HG03025 (cell line): Measurements from ENCODE around the gene MMP21.

ENCODE experiments used
- ATAC-seq: cut with Tn5 transposase; IDR thresholded peaks from one replicate; pipeline ENCODE4 v1.9.1; 2021; ENCODE audit warnings: mild to moderate bottlenecking, moderate library complexity; ENCODE audit not compliant: unreplicated experiment, low FRiP score

The MMP21 gene, protein sequence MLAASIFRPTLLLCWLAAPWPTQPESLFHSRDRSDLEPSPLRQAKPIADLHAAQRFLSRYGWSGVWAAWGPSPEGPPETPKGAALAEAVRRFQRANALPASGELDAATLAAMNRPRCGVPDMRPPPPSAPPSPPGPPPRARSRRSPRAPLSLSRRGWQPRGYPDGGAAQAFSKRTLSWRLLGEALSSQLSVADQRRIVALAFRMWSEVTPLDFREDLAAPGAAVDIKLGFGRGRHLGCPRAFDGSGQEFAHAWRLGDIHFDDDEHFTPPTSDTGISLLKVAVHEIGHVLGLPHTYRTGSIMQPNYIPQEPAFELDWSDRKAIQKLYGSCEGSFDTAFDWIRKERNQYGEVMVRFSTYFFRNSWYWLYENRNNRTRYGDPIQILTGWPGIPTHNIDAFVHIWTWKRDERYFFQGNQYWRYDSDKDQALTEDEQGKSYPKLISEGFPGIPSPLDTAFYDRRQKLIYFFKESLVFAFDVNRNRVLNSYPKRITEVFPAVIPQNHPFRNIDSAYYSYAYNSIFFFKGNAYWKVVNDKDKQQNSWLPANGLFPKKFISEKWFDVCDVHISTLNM

DNA sequence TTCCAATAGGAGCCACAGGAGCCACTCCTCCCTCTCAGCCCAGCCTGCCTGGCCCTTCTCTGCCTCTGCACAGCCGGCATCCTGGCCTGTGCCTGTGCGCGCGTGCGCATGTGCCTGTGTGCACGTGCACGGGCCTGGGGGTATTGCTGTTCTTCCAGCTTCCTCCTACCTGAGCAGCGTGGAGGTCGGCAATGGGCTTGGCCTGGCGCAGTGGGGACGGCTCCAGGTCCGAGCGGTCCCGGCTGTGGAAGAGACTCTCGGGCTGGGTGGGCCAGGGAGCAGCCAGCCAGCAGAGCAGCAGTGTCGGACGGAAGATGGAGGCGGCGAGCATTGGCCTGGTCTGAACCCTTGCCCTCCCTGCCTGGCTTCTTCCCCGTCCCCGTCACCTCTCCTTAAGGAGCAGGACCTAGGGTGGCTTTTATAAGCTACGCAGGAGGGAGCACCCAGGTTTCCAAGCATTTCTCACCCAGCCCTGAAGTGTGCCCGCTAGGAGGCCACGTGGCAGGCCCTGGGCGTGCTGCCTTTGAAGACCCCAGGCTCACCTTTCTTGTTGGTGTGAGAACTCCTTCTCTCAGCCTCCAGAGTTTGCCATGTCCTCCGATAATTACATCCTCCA, at the start of gene MMP21:
Gene MMP21, minus strand, starts transcription at position 331 of the 616 bp plus-strand sequence. Its CDS starts 0 bp downstream, at position 331.
- no peak for ATAC-seq

DNA sequence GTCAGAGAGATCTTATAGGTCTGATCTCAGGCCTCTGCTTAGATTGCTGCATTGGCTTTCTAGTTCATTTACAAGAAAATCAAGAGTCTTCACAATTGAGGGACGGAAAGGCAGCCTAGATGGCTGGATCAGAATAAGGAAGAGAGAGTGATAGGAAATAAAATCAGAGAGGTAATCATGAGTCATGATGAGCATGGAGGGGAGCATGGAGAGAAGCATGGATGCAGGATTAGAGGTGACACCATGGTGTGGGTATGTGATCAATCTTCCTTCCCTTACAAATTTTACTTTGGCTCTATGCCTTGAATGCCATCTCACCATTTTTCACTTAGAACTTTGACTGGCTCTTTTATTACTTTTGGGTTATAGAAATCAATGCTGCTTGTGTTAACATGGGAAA, 49.1 kb upstream of the MMP21 start:
- ATAC-seq: no peak

DNA sequence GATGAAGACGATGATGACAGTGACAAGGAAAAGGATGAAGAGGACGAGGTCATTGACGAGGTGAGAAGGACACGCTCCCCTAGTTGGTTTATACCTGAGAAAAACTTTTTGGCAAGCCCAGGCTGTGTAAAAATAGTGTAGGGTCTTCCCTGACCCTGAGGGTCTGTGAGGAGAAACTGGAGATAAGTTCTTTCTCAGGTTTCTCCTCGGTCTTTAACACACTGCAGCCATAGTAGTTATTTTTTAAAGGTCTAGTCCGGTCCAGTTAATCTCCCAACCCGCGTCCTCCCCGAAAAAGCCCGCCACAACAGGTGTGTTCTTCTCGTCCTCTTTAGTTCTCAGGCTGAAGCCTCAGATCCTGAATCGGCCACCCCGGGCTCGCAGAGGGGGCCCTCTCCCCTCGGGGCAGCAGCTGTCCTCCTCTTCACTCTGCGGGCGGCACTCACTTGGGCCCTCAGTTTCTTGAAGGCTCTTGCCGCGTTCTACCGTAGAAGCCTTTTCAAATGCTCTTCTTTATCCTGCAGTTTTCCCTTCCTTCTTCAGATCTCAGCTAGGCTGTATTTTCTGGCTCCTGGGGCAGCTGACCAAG, 48.1 kb upstream of the MMP21 start:
- peak; percentile 9 for ATAC-seq

DNA sequence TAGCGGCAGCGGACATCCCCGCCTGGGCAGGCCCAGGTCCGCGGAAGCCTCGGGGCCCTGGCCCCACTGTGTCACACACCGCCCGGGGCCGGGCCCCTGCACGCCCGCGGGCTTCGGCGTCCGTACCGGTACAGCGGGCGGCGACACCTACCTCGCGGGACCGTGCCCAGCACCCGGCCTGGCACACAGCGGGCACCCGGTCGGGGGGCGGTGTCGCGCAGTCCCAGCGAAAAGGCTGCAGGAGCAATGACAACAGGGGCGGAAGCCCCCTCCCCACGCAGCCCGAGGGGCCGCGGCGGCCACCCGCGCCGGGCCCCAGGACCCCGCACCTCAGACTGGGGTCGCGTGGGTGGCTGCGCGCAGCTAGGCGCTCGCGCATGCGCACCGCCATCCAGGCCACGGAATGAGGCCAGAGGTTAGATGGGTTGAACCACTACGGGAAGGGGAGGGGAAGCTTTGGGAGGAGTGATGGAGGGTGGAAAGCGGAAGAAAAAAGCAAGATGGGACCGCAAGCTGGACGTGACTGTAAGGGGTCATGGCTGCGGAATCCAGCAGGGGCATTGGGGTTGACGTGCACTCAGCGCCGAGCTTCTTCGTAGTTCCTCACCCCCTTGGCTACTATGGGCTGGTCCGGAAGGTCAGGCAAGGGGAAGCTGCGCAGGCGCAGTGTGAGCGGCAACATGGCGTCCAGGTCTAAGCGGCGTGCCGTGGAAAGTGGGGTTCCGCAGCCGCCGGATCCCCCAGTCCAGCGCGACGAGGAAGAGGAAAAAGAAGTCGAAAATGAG, 47.4 kb upstream of the MMP21 start, which contains the start of the genes BCCIP and UROS:
Gene BCCIP, plus strand, starts transcription at position 669 of the 785 bp plus-strand sequence. Its CDS starts 12 bp downstream, at position 681.
Gene UROS, minus strand, starts transcription at position 381 of the 785 bp plus-strand sequence. CDS start 6,759 bp downstream, outside the sequence.
- peak; percentile 75 for ATAC-seq

DNA sequence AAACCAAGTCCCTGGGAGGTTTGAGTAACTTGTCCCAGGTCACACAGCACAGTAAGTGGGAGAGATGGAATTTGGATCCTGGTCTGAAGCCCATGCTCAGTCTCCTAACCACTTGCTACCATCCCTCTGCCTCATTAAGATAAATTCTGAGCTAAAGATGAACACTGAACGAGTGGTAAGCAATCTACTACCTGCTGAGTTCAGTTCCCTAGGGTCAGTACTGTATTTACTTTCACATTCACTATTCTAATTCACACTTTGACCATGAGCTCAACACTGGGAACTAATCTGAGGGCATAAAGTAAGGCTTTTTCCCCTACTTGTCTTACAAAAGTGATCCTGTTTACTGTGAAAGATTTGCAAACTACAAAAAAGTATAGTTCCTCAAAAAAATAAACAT, 45.1 kb upstream of the MMP21 start:
- no peak for ATAC-seq

DNA sequence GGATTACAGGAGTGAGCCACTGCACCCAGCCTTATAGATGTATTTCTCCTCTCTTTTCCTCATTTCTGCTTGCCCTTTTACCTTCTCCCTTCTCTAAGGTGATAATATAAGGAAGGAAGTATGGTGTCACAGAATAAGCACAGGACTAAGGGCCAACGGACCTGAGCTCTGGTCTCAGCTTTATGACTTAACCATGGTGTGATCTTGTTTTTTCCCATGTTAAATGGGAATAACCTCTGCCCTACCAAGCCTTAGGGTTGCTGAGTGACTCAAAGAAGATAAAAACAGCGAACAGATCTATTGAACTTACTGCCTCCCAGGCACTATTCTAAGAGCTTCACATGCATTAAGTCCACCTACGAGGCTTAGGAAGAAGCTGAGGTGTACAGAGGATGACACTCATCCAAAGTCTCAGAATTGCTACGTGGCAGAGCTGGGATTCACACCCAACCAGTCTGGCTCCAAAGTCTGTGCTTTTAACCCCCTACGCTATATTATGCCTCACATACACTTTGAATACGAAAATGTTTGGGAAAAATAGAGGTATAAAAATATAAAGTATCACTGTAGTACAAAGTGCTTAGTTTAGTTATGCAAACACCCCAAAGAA, 41.8 kb upstream of the MMP21 start:
- ATAC-seq: no peak

DNA sequence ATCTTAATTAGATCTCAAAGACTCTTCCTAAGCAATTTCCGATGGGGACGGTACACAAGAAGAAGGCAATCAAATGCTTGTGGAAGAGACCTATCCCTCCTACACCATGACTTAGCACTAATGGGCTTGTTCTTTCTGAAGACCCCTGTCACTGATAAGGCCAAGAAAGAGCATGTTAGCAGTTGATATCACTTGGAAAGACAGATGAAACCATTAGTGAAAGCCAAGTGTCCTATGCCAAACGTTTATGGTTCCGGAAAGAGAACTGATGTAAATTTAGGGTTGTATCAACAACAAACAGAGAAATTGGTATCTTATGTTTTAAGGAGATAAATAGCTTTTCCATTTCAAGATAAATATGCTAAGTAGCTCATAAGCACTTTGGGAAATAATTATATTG, 40.9 kb upstream of the MMP21 start:
- no peak for ATAC-seq

DNA sequence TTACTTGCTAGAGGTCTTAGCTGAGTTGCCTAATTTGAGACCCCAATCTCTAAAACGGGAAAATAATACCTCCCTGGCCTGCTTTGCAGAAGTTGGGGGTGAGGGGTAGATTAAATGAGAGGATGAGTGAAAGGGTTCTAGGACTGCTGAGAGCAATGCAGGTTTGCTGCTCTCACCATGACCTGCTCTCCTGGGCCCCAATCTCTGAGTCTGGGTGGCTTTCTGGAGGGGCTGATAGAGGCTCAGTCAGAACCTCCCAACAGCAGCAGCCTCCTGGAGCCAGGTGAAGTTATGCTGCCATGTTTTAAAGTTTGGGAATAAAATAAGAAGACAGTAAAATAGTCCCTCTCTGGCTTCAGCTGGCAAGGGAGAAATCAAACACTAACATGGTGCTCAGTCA, 40.1 kb upstream of the MMP21 start:
- no peak for ATAC-seq

DNA sequence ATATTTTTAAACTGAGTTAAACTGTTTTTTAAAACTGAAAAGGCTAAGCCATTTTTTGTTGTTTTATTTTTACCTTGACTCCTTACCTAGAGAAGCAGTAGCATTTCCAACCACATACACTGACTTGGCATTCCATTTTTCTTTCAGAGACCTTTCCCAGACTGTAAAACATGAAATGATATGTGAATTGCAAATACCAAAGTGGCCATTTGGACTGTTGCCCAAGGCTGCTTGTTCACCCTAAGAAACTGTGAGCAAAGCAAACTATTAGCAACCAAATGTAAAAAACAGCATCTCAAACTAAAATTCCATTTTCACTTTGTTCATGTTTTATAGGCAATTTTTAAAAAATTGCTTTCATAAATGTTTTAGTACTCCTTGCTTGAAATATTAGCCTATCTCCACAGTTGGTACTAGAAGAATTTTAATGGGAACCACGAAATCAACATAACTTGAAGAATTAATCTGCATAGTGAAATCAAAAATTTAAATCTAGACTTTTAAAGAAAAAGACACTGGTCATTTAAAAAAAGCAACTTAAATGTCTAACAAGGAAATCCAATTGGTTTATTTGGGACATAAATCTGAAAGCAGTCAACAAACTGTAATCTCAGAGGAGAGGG, 36.6 kb upstream of the MMP21 start:
- ATAC-seq: no peak

DNA sequence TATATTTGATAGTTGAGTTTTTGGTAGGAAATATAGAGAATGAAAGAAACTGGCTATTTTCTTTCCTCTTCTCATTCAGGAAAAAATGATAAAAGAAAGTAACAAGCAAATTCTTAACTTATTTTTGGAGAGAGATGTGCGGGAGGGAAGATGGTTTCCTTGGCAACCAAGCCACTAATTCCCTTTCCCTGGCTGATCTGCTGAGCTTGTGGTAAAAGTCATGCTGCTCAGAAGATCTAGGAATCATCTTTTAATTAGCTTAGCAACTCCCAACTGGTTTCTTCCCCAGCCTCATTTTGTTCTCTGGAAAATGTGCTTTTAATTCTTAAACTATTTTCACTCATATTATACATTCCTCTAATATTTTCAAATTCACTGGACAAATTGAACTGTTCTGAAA, 35.6 kb upstream of the MMP21 start:
- no peak for ATAC-seq

DNA sequence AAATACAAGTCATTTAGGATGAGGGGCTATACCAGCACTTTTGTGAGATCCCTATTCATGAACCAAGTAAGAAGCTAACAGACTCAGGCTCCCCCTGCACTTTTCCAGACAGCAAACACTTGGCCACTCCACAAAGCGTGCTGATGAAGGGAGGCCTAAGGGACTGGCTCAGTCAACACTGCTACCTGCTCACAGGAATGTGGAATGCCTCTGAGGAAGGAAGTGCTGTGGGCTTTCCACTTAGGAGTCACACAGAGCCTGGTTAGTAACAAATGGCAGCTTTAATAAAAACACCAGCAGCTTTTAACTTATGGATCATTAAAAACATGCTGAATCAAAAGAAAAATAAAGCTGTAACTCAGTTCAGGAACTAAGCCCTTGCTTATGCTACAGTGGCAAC, 32.4 kb upstream of the MMP21 start:
- ATAC-seq: no peak

DNA sequence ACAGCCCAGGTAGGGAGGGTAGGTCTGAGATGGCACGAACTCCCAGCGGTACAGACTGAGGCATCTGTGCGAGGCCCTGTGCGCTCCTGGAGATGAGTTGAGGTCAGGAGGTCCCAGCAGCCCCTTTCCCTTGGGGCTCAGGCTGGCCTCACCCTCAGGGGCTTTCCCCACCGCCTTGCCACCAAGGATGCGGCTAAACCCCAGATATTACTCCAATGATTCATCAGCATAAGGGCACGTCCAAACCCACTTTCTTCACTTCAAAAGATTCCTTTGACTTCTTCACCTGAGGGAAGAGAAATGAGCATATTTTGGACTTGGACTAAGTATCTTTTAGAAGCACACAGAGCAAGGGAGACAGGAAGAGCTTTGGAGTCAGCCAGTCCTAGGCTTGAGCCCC, 27.1 kb upstream of the MMP21 start:
- ATAC-seq: no peak

DNA sequence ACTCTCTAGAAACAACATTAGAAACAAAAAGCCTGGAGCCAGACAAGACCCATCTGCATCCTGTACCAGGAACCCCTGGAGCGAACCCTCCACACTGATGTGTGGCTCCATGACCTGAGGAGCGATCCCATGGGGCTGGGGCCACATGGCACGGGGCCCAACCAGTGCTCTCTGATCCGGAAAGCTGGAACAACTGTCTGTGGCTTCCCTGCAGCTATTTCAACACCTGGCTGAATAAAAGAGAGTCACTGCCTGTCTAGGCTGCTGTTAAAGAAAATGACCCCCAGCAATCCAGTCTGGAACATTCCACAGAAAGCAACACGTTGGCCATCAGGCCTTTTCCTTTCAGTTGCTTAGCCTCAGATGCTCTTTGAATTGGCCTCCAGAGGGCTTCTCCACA, 26.5 kb upstream of the MMP21 start:
- ATAC-seq: no peak

DNA sequence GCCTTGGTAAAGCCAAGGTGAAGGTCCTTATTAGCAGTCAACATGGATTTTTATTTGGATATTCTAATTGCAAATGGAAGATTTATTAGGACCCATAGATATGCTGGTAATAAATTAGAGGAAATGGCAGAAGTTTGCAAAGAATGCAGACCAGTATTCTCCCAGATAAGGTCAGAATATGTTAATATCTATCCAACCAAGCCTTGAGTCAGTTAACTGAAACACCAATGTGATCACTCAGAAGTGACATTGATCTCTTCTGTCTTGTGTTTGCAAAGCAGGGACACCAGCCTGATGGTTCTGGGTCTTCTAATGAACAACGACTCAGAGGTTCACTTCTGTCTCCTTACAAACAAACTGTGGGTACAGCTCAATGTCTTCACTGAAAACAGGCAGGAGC, 26.0 kb upstream of the MMP21 start:
- no peak for ATAC-seq

DNA sequence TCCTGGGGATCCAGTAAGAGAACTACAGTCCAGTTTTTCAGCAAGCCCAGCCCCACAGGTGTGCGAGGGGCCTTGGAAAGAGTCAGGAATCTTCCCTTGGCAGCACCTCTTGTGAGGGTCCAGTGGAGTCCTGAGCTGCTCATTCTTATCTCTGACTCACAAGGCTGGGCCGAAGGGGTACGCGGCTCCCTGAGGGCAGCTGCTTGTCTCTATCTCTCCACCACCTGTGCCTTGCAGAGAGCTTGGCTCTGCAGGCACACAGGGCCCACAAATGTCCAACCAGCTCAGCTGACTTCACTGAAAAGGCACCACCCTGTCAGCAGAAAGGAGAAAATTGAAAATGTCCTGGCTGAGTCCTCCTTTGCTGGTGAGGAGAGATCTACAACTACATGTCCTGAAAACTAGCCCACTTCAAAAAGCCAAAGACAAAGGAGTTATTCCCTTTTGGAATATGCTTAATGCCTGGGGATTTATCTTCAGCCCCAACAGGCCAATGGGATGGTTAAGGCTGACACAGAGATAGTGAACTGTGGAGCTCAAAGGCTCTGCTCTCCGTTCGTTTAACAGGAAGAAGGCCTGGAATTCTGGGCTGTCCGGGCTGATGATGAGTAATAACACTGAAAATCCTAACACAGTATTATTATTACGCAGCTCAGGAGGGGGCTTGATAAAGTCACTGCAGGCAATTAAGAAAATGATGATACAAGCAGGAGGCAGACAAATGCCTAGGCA, 24.0 kb upstream of the MMP21 start:
- ATAC-seq: no peak

DNA sequence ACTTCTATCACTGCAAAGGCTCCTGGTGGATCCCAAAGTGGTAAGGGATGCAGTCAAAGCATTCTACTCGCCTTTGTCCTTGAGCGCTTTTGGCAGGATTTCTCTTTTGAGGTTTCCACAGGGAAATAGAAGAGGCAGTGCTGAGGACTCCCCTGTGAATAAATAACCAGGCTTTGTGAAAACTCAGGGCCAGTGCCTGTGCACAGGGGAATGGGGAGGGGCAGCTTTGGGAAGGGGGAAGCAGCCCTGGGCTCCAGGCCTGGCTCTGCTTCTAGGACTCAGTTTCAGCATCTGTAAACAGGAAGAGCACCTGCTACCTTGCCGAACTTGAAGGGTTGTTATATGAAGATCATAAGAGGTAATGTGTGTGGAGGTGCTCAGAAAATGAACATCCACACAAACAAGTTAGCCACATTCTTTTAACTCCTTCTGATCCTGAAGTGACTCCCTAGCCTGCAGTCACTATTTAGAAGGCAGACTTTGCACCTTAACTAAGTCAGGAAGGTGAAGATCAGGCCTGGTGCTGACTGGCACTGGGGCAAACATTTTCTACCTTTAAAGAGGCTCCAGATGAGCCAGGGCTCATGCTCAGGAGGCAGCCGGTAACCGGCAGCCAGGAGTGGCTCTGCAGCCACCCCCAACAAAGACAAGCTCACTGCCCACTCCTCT, 22.5 kb upstream of the MMP21 start:
- ATAC-seq: no peak

DNA sequence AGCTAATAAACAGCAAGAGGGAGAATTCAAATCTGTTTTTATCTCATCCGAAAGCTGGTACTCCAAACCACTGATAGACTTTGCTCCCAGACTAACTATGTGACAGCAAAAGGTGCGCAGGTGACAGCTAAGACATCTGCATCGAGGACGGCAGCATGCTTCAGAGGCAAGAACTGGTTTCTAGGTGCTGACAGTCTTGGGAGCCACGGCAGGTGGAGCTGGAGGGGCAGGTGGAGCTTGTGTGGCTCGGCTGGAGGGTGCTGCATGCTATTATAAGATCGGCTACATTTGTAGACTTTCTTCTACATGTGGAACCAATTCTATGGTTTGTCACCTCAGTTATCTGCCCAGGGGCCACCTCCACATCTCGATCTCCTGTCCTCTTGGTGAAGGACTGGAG, 21.8 kb upstream of the MMP21 start:
- ATAC-seq: no peak

DNA sequence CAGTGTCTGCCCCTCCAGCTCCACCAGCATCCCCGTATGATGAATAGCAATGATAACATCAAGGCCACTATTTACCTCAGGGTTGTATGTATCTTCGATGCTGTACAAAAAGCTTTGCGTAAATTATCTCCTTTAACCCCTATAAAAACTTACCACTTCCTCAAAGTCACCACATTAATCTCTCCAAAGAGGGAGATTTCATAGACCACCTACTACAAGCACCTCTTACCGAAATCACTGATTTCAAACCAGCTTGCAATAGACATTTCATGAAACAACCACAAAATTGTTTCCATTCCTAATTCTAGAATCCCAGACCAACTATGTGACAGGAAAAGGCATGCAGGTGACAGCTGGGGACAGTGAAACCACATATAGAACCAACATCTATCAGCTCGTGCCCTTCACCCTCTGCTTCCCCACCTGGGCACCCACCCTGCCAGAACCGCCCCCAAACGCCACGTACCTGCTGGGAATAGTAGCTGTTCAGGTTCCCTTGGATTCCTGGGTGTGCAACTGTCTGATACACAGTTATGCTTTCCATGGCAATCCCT, 20.1 kb upstream of the MMP21 start:
- no peak for ATAC-seq
